ENCODE data around the gene USPL1. TPM values are rescaled to one million over a fixed set of nuclear protein-coding genes. Genes with fewer than 3 reads are reported as not detected.
"Not testable (repeated sequence)": the region's sequence is repeated elsewhere in the genome, so short reads cannot be mapped to it uniquely, and the experiment has no call there.

The USPL1 gene
- total RNA-seq, 1 donor from 2014 or later, result 18.4 TPM

DNA sequence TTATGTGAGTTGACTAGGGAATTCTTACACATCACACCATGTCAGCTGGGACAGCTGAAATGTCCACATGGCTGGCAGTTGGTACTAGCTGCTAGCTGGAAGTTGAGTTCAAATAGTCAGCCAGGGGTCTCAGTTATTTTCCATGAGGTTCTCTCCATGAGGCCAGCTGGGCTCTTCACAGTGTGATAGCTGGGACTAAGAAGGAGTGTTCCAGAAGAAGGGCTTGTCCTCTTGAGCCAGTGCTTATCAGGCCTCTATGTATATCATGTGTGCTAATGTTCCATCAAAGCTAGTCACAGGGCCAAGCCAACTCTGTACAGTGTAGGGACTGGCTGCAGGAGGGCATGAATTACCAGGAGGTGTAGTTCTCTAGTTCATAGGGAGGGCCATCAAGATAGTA lies 11.8 kb downstream of the USPL1 start:
- intact Hi-C loops (cut with DNase I), result no loop called here
- no peak for DNase-seq (ENCODE audit: extremely low spot score in 2 of 2)
- no peaks in the 10 kb centered on the region for H3K27me3 ChIP-seq
- no peak overlapping the region for H3K27ac ChIP-seq
- H3K9me3 ChIP-seq, result no peaks in the 10 kb centered on the region
- H3K4me3 ChIP-seq, result no peak overlapping the region
- no peak for TF ChIP-seq POLR2A (IDR thresholded peaks at IDR 0.05)
- no peak for TF ChIP-seq POLR2AphosphoS5 (IDR thresholded peaks at IDR 0.05; ENCODE audit: insufficient read depth in 1 of 2, low read depth in 1 of 2)
- TF ChIP-seq, protein P1, sequence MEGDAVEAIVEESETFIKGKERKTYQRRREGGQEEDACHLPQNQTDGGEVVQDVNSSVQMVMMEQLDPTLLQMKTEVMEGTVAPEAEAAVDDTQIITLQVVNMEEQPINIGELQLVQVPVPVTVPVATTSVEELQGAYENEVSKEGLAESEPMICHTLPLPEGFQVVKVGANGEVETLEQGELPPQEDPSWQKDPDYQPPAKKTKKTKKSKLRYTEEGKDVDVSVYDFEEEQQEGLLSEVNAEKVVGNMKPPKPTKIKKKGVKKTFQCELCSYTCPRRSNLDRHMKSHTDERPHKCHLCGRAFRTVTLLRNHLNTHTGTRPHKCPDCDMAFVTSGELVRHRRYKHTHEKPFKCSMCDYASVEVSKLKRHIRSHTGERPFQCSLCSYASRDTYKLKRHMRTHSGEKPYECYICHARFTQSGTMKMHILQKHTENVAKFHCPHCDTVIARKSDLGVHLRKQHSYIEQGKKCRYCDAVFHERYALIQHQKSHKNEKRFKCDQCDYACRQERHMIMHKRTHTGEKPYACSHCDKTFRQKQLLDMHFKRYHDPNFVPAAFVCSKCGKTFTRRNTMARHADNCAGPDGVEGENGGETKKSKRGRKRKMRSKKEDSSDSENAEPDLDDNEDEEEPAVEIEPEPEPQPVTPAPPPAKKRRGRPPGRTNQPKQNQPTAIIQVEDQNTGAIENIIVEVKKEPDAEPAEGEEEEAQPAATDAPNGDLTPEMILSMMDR (IDR thresholded peaks at IDR 0.05), result no peak
- peaks cover 35% of the 10 kb centered on the region for H3K4me1 ChIP-seq
- peaks cover 0 to 33% of the 10 kb centered on the region in 2 donors for H3K36me3 ChIP-seq

DNA sequence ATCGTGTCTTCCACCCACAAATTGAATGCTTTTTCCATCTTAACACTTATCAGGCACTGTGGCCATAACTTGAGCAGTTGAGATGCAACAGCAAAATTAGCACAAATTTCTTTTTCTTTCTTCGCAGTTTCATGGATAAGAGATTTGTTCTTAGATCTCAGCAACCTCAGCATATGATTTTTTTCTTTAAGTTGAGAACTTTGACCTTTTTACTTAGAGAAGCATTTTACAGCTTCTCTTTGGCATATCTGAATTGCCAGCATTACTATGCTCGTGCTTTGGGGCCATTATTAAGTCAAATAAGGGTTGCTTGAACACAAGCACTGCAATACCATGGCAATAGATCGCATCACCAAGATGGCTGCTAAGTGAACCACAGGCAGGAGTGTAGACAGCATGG lies 16.1 kb downstream of the USPL1 start:
- H3K4me1 ChIP-seq, result peaks cover 37% of the 10 kb centered on the region
- H3K4me3 ChIP-seq, result no peak overlapping the region
- no peak overlapping the region for H3K27ac ChIP-seq
- intact Hi-C loops (cut with DNase I), result no loop called here
- DNase-seq (ENCODE audit: extremely low spot score in 2 of 2), result no peak
- no peaks in the 10 kb centered on the region for H3K9me3 ChIP-seq
- peaks cover 0 to 27% of the 10 kb centered on the region in 2 donors for H3K36me3 ChIP-seq
- TF ChIP-seq, protein P1 (IDR thresholded peaks at IDR 0.05), result no peak
- TF ChIP-seq POLR2AphosphoS5 (IDR thresholded peaks at IDR 0.05; ENCODE audit: insufficient read depth in 1 of 2, low read depth in 1 of 2) (no peak), POLR2A (IDR thresholded peaks at IDR 0.05) (no peak)
- no peaks in the 10 kb centered on the region for H3K27me3 ChIP-seq

DNA sequence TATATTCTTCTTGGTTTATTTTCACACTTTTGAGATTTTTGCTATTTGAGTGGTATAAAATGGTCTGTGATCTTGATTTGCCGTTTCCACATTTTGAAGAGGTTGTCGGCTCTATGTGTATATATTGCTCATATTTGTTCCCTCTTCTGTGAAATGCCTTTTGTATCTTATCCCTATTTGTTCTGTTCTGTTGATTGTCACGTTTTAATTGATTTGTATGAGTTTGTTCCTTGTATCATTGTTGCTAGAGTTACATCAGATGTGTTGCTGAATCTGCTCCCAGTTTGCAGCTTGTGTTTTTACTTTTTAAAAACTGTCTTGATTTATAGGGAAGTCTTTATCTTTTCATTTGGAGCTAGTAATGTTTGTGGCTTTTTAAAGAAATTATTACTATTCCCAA lies 17.1 kb downstream of the USPL1 start:
- Histone ChIP-seq H3K4me3 (no peak overlapping the region), H3K9me3 (no peaks in the 10 kb centered on the region), H3K27ac (no peak overlapping the region), H3K36me3 (peaks cover 0 to 22% of the 10 kb centered on the region in 2 donors), H3K27me3 (no peaks in the 10 kb centered on the region), H3K4me1 (peaks cover 28% of the 10 kb centered on the region)
- DNase-seq (ENCODE audit: extremely low spot score in 2 of 2), result no peak
- TF ChIP-seq POLR2A (IDR thresholded peaks at IDR 0.05) (no peak), POLR2AphosphoS5 (IDR thresholded peaks at IDR 0.05; ENCODE audit: insufficient read depth in 1 of 2, low read depth in 1 of 2) (no peak)
- TF ChIP-seq, protein P1 (IDR thresholded peaks at IDR 0.05), result no peak
- intact Hi-C loops (cut with DNase I), result no loop called here

DNA sequence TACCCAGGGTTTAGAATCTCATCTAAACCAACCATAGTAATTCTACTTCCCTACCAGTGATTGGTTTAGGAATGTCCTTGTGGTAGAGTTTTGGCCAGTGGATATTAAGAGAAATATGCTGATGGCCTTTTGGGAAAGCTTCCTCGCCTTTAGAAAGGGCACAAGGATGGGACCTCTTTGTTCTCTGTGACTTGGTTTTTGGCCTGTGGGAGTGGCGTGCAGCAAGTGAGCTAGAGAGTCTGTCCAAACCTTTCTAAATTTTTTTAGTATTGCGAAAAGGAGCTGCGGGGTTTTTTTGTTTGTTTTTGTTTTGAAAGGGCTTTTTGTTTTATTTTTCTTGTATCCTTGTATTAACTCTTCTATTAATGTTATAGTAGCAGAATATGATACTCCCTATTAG lies 20.6 kb downstream of the USPL1 start:
- no peak overlapping the region for H3K27ac ChIP-seq
- H3K27me3 ChIP-seq, result no peaks in the 10 kb centered on the region
- TF ChIP-seq, protein P1 (IDR thresholded peaks at IDR 0.05), result no peak
- TF ChIP-seq POLR2A (IDR thresholded peaks at IDR 0.05) (no peak), POLR2AphosphoS5 (IDR thresholded peaks at IDR 0.05; ENCODE audit: insufficient read depth in 1 of 2, low read depth in 1 of 2) (no peak)
- H3K4me1 ChIP-seq, result peaks cover 25% of the 10 kb centered on the region
- intact Hi-C loops (cut with DNase I), result no loop called here
- no peak overlapping the region for H3K4me3 ChIP-seq
- peaks cover 0 to 15% of the 10 kb centered on the region in 2 donors for H3K36me3 ChIP-seq
- no peak for DNase-seq (ENCODE audit: extremely low spot score in 2 of 2)
- no peaks in the 10 kb centered on the region for H3K9me3 ChIP-seq

DNA sequence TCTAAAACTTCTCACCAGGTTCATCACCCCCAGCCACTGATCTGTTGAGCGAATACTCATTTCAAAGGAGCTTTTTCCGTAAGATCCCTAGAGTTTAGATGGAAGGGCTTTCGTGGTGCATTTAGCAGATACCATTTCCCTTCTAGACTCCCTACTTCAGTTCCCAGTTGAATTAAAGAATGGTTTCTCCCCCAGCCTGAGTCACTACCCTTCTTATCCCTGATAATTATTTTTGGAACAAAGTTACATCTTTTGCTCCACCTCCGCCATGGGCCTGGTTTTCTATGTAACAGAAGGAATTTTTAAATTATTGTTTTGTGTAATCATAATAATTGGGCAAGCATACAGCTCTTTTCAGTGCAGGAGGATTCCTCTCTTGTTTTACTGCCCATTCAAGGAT lies 22.0 kb downstream of the USPL1 start:
- intact Hi-C loops (cut with DNase I), result no loop called here
- peaks cover 0 to 26% of the 10 kb centered on the region in 2 donors for H3K36me3 ChIP-seq

DNA sequence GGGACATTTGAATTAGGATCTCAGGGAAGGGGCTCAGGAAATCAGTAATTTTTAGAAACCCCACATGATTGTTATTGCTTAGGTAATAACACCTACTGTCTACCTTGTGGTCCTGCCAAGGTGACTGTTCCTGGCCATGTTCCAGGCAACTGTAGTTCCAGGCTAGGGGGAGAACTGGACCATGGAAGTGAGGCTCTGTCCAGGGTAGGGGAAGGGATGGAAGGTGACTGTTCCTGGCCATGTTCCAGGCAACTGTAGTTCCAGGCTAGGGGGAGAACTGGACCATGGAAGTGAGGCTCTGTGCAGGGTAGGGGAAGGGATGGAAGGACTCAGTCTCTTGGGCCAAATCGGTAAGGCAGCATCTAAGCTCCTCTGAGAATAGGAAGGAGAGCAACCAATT lies 23.5 kb downstream of the USPL1 start:
- Histone ChIP-seq H3K4me1 (peaks cover 16% of the 10 kb centered on the region), H3K36me3 (peaks cover 0 to 32% of the 10 kb centered on the region in 2 donors)
- H3K27me3 ChIP-seq; DNase-seq (ENCODE audit: extremely low spot score in 2 of 2); H3K27ac ChIP-seq; intact Hi-C loops (cut with DNase I); H3K4me3 ChIP-seq; H3K9me3 ChIP-seq: not testable (repeated sequence)

More for the DNA sequence above, 22.0 kb downstream of the USPL1 start:
- Histone ChIP-seq H3K27me3 (no peaks in the 10 kb centered on the region), H3K4me1 (peaks cover 22% of the 10 kb centered on the region), H3K9me3 (no peaks in the 10 kb centered on the region), H3K27ac (no peak overlapping the region), H3K4me3 (no peak overlapping the region)
- no peak for TF ChIP-seq POLR2AphosphoS5 (IDR thresholded peaks at IDR 0.05; ENCODE audit: insufficient read depth in 1 of 2, low read depth in 1 of 2)
- TF ChIP-seq, protein P1 (IDR thresholded peaks at IDR 0.05), result no peak
- no peak for TF ChIP-seq POLR2A (IDR thresholded peaks at IDR 0.05)
- no peak for DNase-seq (ENCODE audit: extremely low spot score in 2 of 2)
